GM18505 (cell line): ENCODE data around the gene DHX57.
"Not testable (repeated sequence)": the region's sequence is repeated elsewhere in the genome, so short reads cannot be mapped to it uniquely, and the experiment has no call there.

Source experiments
- ATAC-seq: cut with Tn5 transposase; IDR thresholded peaks from one replicate; pipeline ENCODE4 v1.9.1; 2021; ENCODE audit not compliant: unreplicated experiment
- POLR2A ChIP-seq: IDR thresholded peaks from 4 replicates; pipeline ENCODE4 v1.6.1; 2011; ENCODE audit warnings: borderline replicate concordance; ENCODE audit not compliant: insufficient read depth, insufficient read length; ENCODE audit errors: extremely low read depth

The DHX57 gene

DNA sequence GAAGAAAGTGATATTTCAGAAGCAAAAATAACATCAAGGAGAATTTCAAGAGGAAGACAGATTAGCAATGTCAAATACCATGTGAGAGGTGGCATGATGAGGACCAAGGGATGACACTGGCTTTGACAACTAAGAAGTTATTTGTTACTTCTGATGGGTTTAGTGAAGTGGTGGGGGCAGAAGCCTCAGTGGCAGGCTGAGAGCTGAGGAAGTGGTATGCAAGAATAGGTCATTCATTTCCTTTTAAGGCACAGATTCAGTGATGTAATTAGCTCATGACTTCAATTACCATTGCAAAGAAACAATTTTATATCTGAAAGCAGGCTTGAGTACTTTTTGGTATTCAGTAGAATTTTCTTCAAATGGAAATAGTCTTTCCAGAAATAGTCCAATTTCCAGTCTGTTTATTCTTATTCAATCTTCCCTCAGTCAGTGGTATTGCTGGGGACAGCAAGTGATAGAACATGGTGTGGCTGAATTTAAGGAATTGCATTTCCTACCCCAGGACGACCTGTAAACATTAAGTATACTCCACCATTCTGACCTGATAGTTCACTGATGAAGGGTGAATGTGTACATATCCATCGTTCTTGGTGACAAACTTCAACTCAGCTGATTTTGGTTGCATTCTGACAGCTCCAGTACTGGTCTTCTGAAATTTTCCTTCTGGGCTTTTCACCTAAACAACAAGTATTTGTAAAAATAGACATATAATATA is 69.6 kb downstream of the DHX57 start:
- no peak for ATAC-seq
- no peak for TF ChIP-seq POLR2A

DNA sequence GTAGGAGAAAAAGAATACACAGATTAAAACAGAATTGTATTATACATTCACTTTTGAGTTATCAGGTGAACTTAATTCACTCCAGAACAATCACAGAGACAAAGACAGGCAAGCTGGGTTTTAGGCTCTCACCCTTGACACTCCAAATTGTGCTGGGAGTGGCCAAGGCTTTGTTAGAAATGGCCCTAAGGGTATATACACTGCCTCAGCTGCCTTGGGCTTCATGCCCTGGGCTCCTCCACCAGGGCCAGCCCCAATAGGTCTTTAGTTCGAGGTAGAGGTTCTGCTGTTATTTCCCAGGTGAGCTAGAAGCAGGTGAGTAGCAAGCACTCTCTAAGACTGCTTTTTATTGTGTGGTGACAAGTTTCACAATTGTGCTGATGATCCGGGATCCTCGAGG is 77.8 kb downstream of the DHX57 start:
- ATAC-seq: no peak
- TF ChIP-seq POLR2A: no peak

DNA sequence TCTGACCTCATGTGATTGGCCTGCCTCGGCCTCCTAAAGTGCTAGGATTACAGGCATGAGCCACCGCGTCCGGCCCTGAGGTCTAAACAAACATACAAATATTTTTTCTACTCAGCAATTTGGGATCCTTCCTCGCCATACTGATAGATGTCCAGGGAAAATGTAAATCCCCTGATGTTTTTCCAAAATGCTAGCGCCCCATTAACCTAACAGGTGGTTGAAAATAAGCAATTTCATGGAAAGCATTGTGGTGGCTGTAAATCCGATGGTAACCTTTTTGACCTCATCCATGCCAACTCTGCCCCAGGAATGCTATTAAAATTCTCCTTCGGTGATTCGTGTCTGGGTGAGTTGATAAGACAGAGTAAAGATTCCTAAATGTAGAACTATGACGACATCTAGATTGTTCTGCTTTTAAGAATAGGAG is 78.5 kb downstream of the DHX57 start:
- ATAC-seq: no peak

GRCh38 chr2:38795016-38795415 is 80.7 kb downstream of the DHX57 start:
- not testable (repeated sequence) for ATAC-seq

More for the DNA sequence above, 78.5 kb downstream of the DHX57 start:
- TF ChIP-seq POLR2A: no peak

- no peak for ATAC-seq
- TF ChIP-seq POLR2A: no peak
These were observed 81.3 kb downstream of the DHX57 start for GRCh38 chr2:38794235-38794946.

GRCh38 chr2:38793511-38793910 is 82.2 kb downstream of the DHX57 start:
- ATAC-seq: no peak

DNA sequence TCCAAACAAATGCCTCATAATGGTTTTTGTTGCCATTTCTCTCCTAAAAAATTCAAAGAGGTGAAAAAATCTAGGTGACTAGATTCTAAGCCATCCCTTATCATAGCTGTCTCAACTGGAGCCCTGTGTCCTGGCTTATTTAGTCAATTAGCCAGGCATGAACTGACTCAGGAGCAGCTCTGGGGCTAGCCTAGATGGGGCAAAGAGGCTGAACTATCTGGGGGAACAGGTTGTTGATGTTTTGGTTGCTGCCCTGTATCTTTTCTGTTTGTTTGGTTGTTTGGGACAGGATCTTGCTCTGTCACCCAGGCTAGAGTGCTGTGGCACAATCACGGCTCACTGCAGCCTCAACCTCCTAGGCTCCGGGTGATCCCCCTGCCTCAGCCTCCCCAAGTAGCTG is 83.0 kb downstream of the DHX57 start:
- no peak for ATAC-seq
- TF ChIP-seq POLR2A: no peak

More at GRCh38 chr2:38793511-38793910, 82.2 kb downstream of the DHX57 start:
- no peak for TF ChIP-seq POLR2A

DNA sequence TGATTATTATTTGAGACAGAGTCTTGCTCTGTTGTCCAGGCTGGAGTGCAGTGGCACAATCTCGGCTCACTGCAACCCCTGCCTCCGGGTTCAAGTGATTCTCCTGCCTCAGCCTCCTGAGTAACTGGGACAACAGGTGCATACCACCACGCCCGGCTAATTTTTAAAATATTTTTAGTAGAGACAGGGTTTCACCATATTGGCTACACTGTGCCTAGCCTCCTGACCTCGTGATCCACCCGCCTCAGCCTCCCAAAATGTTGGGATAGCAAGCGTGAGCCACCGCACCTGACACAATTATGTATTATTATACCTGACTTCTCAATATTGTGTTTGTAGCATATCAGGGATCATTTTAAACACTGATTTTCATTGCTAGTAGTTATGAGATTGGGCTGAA is 83.4 kb downstream of the DHX57 start:
- not testable (repeated sequence) for ATAC-seq

- ATAC-seq: no peak
- no peak for TF ChIP-seq POLR2A
These were observed 84.0 kb downstream of the DHX57 start for GRCh38 chr2:38791744-38792143.

GRCh38 chr2:38789691-38790090 is 86.0 kb downstream of the DHX57 start:
- no peak for TF ChIP-seq POLR2A
- no peak for ATAC-seq

GRCh38 chr2:38788306-38788705 is 87.4 kb downstream of the DHX57 start:
- no peak for ATAC-seq
- TF ChIP-seq POLR2A: no peak

GRCh38 chr2:38783586-38783985 is 92.1 kb downstream of the DHX57 start:
- no peak for TF ChIP-seq POLR2A
- ATAC-seq: no peak

GRCh38 chr2:38778687-38779082 is 97.0 kb downstream of the DHX57 start:
- no peak for ATAC-seq
- TF ChIP-seq POLR2A: no peak

DNA sequence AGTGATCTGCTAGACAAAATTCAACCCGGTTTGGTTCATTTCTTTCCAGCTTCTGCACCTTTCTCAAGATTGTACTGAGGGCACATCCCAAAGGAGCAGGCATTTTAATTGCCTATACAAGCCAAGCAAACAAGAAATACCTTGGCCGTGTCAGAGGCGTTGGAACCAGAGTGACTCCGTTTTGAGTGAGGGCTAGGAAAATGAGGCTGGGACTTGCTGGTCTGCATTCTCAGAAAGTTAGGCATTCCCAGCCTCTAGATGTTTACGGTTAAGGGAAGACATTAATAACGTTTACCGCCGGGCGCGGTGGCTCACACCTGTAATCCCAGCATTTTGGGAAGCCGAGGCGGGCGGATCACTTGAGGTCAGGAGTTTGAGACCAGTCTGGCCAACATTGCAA is 99.2 kb downstream of the DHX57 start:
- no peak for TF ChIP-seq POLR2A
- ATAC-seq: no peak
